Stimulated activated CD4-positive, alpha-beta T cell treated with anti-CD3 and anti-CD28 coated beads, Interleukin-1b, Interleukin-23, amount 100 ng/mL, for 4 hours (primary cell): ENCODE results near the gene MAD1L1.

ENCODE experiments used
- DNase-seq, 2 donors: peaks; one replicate each; pipeline ENCODE4 v3.0.0-alpha.2; 2020; ENCODE audit warnings: low read depth in 2 of 2

The MAD1L1 gene

GRCh38 chr7:1956611-1957470, 275.9 kb downstream of the MAD1L1 start:
- no peak for DNase-seq

DNA sequence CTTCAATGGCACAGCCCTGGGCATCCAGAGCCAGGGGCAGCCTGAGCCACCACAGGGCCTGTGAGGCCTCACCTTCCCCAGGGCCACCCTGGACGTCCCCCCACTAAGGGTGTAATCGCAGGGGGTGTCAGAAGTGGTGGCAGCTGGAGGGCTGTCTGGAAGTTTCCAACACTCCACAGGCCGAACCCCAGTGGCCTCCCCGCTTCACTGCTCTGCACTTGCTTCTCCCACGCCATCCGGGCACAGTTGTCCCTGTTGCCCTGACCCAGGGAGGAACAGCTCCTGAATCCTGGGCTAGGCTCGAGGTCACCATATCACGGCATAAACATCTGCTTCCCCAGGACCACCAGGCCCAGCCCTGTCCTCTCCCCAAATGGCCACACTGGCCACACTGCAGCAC, 276.6 kb downstream of the MAD1L1 start:
- DNase-seq = no peak

DNA sequence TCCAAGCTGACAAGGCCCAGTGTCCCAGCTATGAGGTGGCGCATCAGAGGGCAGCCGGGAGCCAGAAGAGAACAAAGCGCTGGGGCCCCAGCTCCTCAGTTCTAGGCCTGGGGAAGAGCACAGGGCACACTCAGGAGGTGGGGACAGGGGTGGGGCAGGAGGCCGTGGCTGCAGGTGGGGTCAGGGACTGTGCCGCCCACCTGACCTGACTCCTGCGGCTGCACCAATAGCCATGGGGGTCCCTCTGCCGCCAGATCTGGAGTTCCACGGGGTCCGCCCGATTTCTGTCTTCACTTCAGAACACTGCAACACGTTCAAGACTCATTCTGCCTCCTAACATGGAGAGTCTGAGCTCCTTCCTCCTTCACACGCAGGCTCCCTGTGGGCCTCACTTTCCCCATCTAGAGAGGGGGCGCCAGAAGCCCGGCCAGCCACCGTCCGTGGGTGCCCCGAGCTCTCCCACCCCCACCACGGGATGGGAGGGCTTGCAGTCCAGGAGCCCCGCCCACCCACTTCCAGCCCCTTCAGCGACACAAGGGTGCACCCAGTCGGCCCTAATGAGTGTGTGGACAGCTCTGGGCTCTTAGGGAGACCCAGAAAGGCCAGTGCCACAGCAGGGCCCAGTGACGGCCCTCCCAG, 278.3 kb downstream of the MAD1L1 start:
- no peak for DNase-seq

DNA sequence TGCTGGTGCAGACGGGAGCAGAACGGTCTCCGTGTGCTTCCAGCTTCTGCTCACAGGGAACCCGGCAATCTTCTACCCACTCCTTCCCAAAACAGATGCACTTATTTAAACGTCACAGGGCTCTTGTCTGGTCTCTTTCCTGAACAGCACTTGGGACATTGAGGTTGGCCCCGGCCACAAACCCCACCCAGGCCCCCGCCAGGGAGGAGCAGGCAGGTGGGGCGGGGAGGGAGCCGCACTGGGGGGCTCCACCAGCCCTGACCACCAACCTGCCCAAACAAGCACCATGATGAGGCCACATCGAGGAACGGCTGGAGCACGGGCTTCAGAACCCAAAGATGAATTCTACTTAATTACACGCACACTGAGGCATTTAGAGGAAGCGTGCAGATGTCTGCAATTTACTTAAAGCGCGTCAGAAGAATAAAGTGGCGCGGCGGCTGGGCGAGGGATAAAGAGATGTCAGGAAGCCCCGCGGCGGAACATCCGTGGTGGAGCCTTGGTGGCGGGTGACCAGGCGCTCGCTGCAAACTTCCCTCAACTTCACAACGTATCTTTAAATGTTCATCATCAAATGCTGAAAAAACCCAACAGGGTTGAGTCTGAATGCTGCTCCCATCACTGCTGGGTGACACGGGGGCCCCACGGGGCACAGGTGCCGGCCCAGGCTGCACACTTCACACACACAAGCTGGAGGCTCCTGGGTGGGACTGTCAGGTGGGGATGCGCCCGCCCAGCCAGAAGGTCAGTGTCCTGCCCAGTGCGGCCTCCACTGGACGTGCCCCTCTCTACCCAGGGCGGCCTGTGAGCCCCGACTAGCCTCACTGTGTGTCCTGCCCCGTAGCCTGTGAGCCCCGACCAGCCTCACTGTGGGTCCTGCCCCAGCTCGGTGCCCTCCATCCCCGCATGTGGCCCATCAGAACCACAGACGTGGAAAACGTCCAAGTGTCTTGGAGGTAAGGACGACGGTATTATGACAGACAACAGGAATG, 279.2 kb downstream of the MAD1L1 start:
- DNase-seq = no peak

- DNase-seq = no peak
These were observed 280.0 kb downstream of the MAD1L1 start for GRCh38 chr7:1952781-1953180.

GRCh38 chr7:1952169-1952760, 280.5 kb downstream of the MAD1L1 start:
- no peak for DNase-seq

DNA sequence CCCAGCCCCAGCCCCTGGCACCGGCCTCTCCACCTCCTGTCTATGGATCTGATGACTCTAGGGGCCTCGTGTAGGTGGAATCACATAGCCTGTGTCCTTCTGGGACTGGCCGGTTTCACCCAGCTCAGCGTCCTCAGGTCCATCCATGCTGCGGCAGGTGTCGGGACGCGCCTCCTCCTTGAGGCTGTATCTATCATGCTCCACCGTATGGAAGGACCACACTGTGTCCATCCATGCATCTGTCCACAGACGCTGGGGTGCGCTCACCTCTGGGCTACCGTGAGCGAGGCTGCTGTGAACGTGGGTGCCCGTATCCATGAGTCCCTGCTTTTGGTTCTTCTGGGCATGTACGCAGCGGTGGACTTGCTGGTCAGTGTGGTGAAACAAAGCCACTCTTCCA, 281.1 kb downstream of the MAD1L1 start:
- DNase-seq = no peak

DNA sequence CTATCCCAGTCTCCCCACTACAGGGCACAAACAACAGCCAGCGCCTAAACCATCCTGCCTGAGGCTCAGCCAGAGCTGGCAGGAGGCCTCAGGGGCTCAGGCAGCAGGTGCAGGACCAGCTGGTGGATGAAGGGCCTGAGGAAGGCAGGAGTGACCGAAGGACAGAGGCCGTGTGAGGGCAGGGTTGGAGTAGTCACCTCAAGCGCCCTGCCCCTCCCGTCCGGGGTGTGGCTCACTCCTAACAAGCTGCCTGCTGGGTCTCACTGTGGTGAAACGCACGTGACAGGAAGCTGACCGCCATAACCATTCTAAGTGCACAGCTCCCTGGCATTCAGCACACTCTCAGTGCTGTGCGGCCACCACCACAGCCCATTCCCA, 281.6 kb downstream of the MAD1L1 start:
- DNase-seq = no peak

- no peak for DNase-seq
These were observed 282.1 kb downstream of the MAD1L1 start for GRCh38 chr7:1950452-1951158.

GRCh38 chr7:1950066-1950451, 282.7 kb downstream of the MAD1L1 start:
- DNase-seq = no peak

DNA sequence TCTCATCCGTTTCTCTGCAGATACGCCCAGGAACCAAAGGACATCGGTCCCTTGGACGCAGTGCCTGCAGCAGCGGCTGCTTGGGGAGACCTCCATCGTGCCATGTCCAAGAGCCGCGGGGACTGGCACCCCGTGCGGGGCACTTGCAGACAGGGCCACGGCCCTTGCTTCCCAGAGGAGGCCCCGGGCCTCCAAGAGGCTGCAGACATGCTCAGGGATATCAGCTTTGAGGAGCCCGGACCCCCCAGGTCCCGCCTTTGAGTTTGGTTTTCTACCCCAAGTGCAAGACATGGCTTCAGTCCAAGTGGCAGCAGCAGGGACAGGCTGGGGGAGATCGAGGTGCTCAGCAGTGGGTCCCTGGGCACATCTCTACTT, 283.1 kb downstream of the MAD1L1 start:
- DNase-seq = no peak

GRCh38 chr7:1948887-1949680, 283.7 kb downstream of the MAD1L1 start:
- DNase-seq = no peak

DNA sequence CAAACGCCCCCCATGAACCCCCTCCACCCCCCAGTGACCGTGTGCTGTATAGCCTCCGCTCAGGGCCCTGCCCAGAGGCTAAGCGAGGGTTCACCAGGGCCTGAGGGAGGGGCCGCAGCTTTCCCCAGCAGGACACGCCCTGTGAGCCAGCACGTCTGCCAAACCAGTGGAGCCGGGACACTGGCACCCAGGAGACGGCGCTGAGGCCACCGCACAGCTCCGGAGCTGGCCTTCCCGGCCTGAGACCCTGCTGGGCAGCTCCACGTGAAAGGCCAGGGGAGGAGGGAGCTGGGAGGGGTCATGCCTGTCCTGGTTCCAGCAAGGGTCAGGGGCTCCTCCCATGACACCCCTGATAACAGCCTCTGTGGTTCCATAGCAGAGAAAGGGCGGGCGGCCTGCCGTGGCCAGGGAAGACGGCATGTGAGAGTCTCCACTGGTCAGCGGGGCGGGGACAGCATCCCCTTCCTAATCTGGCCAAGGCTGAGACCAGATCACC, 284.4 kb downstream of the MAD1L1 start:
- no peak for DNase-seq

DNA sequence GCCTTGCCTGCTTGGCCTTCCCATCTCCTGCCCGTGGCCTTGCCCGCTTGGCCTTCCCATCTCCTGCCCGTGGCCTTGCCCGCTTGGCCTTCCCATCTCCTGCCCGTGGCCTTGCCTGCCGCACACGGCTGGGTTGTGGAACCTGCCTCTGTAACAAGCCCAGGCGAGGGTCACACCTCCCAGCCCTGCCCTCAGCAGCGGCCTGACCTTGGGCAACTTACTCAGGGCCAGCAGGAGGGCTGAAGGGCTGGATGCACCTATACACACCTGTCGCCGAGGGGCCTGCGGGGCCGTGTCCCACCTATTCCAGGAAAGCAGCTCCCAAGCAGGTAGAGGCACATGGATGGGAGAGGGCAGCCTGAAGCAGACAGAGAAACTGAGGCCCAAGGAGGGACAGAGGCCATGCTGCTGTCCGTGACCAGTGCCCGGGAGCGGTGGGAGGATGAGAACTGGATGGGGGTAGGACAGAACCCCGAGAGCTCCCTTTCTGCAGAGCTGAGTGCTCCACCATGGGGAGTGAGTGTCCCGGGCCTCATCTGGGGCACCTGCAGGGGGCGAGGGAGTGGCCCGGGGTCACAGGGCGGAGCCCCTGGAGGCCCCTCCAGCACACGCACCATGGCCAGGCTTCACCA, 285.0 kb downstream of the MAD1L1 start:
- DNase-seq = no peak

DNA sequence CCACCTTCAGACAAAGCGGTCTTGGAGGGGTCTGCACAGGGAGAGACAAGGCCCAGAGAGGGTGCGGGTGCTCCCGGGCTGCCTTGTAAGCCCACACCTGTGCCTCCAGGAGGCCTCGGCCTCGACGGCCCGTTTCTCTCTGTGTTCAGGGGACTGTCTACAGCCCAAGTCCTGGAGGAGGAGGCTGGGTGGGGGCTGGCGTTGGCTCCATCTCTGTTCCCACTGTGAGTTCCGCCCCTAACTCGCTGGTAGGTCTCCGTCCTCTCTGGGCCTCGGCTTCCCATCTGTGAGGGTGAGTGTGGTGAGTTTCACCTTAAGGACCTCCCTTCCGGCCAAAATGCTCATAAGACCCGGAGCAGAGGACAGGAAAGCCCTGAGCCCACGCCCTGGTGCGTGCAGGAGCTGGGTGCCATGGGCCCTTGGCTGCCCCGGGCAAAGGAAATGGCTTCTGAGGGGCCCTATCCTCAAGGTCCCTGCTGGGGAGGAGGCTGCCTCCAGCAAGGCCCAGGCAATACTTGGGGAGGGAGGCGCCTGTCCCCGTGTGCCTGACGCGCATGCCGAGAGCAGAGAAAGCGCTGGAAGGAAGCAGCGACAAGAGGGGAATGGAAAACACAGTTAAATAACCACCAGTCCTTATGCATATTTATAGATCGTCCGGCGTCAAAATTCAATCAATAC, 285.8 kb downstream of the MAD1L1 start:
- DNase-seq = no peak

DNA sequence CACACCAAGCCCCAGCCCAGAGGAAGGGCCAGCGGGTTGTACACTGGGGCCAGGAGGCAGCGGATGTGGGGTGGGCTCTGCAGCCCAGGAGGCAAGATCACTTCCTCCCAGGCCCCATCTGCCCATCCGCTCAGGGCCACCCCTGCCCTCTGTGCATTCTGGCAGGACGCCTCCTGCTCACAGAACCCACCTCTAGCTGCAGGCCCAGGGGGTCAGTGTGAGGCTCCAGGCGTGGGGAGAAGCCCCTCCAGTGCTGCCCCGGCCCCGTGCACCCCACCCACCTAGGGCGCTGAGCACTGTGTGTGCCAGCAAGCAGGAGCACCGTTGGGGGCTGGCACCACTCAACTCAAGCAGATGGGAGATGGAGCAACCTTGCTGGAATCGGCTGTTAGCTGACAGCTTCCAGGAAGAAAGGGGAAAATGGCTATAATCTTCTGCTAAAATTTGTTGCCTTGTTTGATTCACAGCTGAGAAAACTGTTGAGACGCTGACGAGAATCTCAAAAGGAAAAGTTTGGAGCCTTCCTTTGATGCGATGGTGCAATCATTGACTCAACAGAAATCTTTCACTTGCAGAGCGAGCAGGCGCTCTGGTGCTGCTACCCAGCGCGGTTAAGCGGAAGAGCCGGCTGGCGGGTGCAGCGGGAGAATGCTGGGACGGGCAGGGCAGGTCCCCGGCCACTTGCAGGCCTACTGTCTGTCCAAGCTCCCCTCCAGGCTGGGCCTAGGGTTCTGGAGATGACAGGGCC, 286.5 kb downstream of the MAD1L1 start:
- DNase-seq = no peak

GRCh38 chr7:1945558-1945957, 287.2 kb downstream of the MAD1L1 start:
- no peak for DNase-seq

GRCh38 chr7:1944619-1945210, 288.0 kb downstream of the MAD1L1 start:
- no peak for DNase-seq
